Prostate gland (tissue), 2 donors: ENCODE data around the gene KCND3. TPM values are rescaled to one million over a fixed set of nuclear protein-coding genes. Genes with fewer than 3 reads are reported as not detected.

Experiments used
- DNase-seq: peaks from one replicate; pipeline ENCODE4 v3.0.0-alpha.2; 2019; ENCODE audit warnings: low spot score
- H3K27ac ChIP-seq, 2 donors: fragments of 200-600 bp; sonication (generic); 2 replicates each; pipeline ENCODE4 v1.5.1; 2017 to 2019
- H3K27me3 ChIP-seq: fragments of 200-600 bp; sonication (generic); replicated peaks from 2 replicates; pipeline ENCODE4 v1.5.1; 2019; ENCODE audit not compliant: insufficient read depth
- H3K36me3 ChIP-seq, 2 donors: fragments of 200-600 bp; sonication (generic); 1 replicate in 1 of 2; 2 replicates in 1 of 2; pipeline versions ENCODE4 v1.5.1 to v1.8.1; 2017 to 2019
- H3K4me1 ChIP-seq: fragments of 200-600 bp; sonication (generic); replicated peaks from 2 replicates; pipeline ENCODE4 v1.5.1; 2019
- H3K4me3 ChIP-seq, 2 donors: fragments of 200-600 bp; sonication (generic); 2 replicates each; pipeline ENCODE4 v1.5.1; 2017 to 2019
- H3K9me3 ChIP-seq: fragments of 200-600 bp; sonication (generic); 2 replicates; pipeline ENCODE4 v1.5.1; 2017
- CTCF ChIP-seq, 4 experiments: fragments of 200-600 bp in 2 of 4; fragments of 450-650 bp in 2 of 4; sonication (generic) in 2 of 4; IDR thresholded peaks; 1 replicate in 3 of 4; 2 replicates in 1 of 4; pipeline ENCODE4 v1.5.1; 2016 to 2019; ENCODE audit warnings: antibody characterized with exemption in 4 of 4, mild to moderate bottlenecking in 2 of 4, moderate library complexity in 2 of 4
- POLR2A ChIP-seq: fragments of 450-650 bp; IDR thresholded peaks from one replicate; pipeline ENCODE4 v1.6.1; 2016; ENCODE audit warnings: antibody characterized with exemption, mild to moderate bottlenecking
- POLR2AphosphoS5 ChIP-seq: sonication (generic); formaldehyde crosslinking; IDR thresholded peaks from one replicate; pipeline ENCODE4 v1.6.1; 2017; ENCODE audit warnings: antibody characterized with exemption
- WGBS: methylation state at CpG from one replicate; pipeline ENCODE4 v1.1.5; 2018; 5-methylcytosine and 5-hydroxymethylcytosine counted together
- intact Hi-C: fragments of 100-400 bp; cut with DNase I; formaldehyde crosslinking; loops from one replicate; pipeline ENCODE4 v1.14.2; 2022
- total RNA-seq, 2 donors: library from RNA; depleted of rRNA; stranded (reverse); fragments of >200 nt; gene quantifications; one replicate each; pipeline ENCODE4 v1.1.0, GENCODE V29; 2016

The KCND3 gene
- total RNA-seq, 2 donors from 2014 or later = 17.1 to 27.3 TPM

DNA sequence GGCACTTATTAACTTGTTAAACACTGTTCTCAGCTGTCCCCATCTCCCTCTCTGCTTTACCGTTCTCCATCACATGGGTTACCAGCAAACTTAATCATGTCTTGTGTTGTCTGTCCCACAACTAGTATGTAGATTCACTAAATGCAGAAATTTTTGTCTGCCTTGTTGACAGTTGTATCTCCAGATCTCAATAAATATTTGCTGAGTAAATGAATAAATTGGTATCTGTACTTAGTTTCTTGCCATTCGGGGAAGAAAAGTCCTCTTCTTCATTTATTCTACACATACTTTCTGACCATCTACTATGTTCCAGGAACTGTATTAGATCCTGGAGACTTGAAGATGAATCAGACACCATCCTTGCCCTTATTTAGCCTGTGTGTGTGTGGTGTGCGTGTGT lies 97.9 kb downstream of the KCND3 start:
- Histone ChIP-seq H3K4me1 (no peaks in the 10 kb centered on the region), H3K27ac (no peak overlapping the region), H3K9me3 (no peaks in the 10 kb centered on the region), H3K27me3 (no peaks in the 10 kb centered on the region), H3K36me3 (no peaks in the 10 kb centered on the region), H3K4me3 (no peak overlapping the region)
- no peak for DNase-seq
- WGBS = 53% methylated on average over 3 of the region's 3 CpGs
- intact Hi-C loops = no loop called here
- no peak for TF ChIP-seq CTCF (IDR thresholded peaks at IDR 0.05)
- no peak for TF ChIP-seq POLR2AphosphoS5
- TF ChIP-seq POLR2A = no peak

DNA sequence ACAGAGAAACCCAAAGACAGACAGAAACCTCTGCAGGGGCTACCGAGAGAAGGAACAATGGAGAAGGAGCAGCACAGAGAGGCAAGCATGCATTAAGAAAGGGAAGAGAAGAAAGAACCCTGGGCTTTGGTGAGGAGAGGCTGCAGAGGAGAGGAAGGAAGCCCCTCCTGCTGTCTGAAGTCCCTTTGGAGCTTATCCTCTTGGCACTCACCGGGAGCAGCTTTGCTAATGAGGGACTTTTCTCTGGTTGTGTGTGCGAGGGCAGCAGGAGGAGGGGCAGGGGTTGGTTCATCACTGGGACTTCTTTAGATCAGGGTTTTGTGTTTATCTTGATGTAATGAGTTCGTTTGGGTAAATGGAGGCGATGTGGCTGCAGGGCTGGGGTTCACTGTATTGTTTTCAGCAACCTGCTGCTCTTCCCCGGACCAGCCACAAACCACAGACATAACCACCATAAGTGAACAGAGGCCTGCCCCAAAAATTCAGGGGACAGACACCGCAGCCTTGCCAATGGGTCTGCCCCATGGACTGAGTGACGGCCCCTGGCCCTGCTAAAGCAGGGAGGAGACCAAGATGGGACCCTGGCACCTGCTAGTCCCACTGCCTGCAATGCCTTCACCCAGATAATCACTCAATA lies 100.6 kb downstream of the KCND3 start:
- H3K9me3 ChIP-seq = no peaks in the 10 kb centered on the region
- TF ChIP-seq POLR2AphosphoS5 = no peak
- TF ChIP-seq POLR2A = no peak
- TF ChIP-seq CTCF (IDR thresholded peaks at IDR 0.05) = no peak
- no peak overlapping the region for H3K4me3 ChIP-seq
- intact Hi-C loops = no loop called here
- H3K4me1 ChIP-seq = no peaks in the 10 kb centered on the region
- DNase-seq = no peak
- no peaks in the 10 kb centered on the region for H3K36me3 ChIP-seq
- H3K27me3 ChIP-seq = no peaks in the 10 kb centered on the region
- 77% methylated on average over 8 of the region's 8 CpGs for WGBS
- no peak overlapping the region for H3K27ac ChIP-seq

GRCh38 chr1:111887875-111888274 lies 101.6 kb downstream of the KCND3 start:
- DNase-seq = no peak
- H3K36me3 ChIP-seq = no peaks in the 10 kb centered on the region
- TF ChIP-seq POLR2A = no peak
- no peak for TF ChIP-seq POLR2AphosphoS5
- no peak for TF ChIP-seq CTCF (IDR thresholded peaks at IDR 0.05)
- intact Hi-C loops = no loop called here
- no peak overlapping the region for H3K4me3 ChIP-seq
- no peaks in the 10 kb centered on the region for H3K4me1 ChIP-seq
- H3K27ac ChIP-seq = no peak overlapping the region
- WGBS = 100% methylated on average over 1 of the region's 1 CpG
- H3K27me3 ChIP-seq = no peaks in the 10 kb centered on the region
- H3K9me3 ChIP-seq = no peaks in the 10 kb centered on the region

DNA sequence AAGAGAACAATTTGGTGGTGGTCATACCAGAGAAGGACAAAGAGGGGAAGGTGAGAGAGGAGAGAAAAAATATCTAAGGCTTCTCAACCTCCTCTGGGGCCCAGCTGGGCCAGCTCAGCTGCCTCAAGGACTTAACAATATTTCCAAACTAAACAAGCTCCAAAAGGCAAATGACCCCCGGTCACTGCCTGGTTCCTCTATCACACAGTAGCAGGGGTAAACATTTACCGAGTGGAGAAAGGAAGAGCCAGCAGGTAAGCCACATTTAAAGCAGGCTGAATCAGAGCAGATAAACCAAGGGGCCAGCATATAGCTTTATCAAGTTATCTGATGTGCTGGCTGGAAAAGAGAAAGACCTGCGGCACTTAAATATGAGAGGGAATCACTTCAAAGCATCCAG lies 102.1 kb downstream of the KCND3 start:
- Histone ChIP-seq H3K36me3 (no peaks in the 10 kb centered on the region), H3K9me3 (no peaks in the 10 kb centered on the region), H3K27ac (no peak overlapping the region), H3K4me1 (no peaks in the 10 kb centered on the region), H3K4me3 (no peak overlapping the region), H3K27me3 (no peaks in the 10 kb centered on the region)
- TF ChIP-seq POLR2AphosphoS5 (no peak), CTCF (IDR thresholded peaks at IDR 0.05) (no peak), POLR2A (no peak)
- intact Hi-C loops = no loop called here
- 71% methylated on average over 3 of the region's 3 CpGs for WGBS
- DNase-seq = no peak

- H3K27ac ChIP-seq = no peak overlapping the region
- no peaks in the 10 kb centered on the region for H3K4me1 ChIP-seq
- no peaks in the 10 kb centered on the region for H3K27me3 ChIP-seq
- TF ChIP-seq POLR2A (no peak), CTCF (IDR thresholded peaks at IDR 0.05) (no peak), POLR2AphosphoS5 (no peak)
- H3K4me3 ChIP-seq = no peak overlapping the region
- intact Hi-C loops = no loop called here
- H3K36me3 ChIP-seq = no peaks in the 10 kb centered on the region
- no peaks in the 10 kb centered on the region for H3K9me3 ChIP-seq
- DNase-seq = no peak
- WGBS = 72% methylated on average over 2 of the region's 2 CpGs
Observed at GRCh38 chr1:111886741-111887140, 102.7 kb downstream of the KCND3 start.
